Measurements from ENCODE around the gene KCNK3. TPM values are rescaled to one million over a fixed set of nuclear protein-coding genes. Genes with fewer than 3 reads are reported as not detected.

The KCNK3 gene
- polyA plus RNA-seq, 1 donor (not counting 4 experiments of a cell fraction or from before 2014, with no cell fraction given) = not detected

DNA sequence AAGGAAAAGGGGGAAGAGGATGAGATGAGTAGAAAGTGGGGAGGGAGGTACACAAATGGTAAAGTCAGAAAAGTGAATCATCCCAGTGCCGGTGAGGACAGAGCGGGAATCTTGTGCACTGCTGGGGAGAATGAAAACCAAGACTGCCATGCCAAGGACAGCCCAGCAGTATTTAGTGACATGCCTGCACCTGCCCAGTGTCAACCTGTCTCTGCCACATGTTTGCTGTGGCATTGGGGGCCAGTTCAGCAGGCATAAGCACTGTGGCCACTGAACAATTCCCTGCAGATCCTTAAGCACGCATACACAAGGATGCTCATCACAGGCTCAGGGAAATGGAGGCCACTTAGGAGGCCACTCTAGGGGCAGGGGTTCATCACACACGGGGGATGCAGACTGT is 5.2 kb upstream of the KCNK3 start:
- no peaks in the 10 kb centered on the region for H3K79me2 ChIP-seq (ENCODE audit: control insufficient read depth, insufficient read depth, low read length)
- H3K9me1 ChIP-seq (ENCODE audit: control insufficient read depth, extremely low read depth, insufficient read depth, low read length) = no peaks in the 10 kb centered on the region
- H3K4me3 ChIP-seq (ENCODE audit: control insufficient read depth in 2 of 3, extremely low read depth in 1 of 3, insufficient read depth in 2 of 3, low read depth in 1 of 3, low read length in 3 of 3) = no peak overlapping the region
- H3K4me1 ChIP-seq (ENCODE audit: control insufficient read depth, extremely low read depth, insufficient read depth, low read length) = no peaks in the 10 kb centered on the region
- FAIRE-seq (no peak), DNase-seq (ENCODE audit: low read depth, low spot score) (no peak)
- H2AFZ ChIP-seq (ENCODE audit: control insufficient read depth, low read length) = no peak overlapping the region
- peak; percentile 20 for TF ChIP-seq EZH2 (IDR thresholded peaks at IDR 0.05; ENCODE audit: low read length)
- TF ChIP-seq, protein P1, sequence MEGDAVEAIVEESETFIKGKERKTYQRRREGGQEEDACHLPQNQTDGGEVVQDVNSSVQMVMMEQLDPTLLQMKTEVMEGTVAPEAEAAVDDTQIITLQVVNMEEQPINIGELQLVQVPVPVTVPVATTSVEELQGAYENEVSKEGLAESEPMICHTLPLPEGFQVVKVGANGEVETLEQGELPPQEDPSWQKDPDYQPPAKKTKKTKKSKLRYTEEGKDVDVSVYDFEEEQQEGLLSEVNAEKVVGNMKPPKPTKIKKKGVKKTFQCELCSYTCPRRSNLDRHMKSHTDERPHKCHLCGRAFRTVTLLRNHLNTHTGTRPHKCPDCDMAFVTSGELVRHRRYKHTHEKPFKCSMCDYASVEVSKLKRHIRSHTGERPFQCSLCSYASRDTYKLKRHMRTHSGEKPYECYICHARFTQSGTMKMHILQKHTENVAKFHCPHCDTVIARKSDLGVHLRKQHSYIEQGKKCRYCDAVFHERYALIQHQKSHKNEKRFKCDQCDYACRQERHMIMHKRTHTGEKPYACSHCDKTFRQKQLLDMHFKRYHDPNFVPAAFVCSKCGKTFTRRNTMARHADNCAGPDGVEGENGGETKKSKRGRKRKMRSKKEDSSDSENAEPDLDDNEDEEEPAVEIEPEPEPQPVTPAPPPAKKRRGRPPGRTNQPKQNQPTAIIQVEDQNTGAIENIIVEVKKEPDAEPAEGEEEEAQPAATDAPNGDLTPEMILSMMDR (optimal IDR thresholded peaks at IDR 0.05 in 1 of 3, IDR thresholded peaks at IDR 0.05 in 1 of 3, conservative IDR thresholded peaks at IDR 0.05 in 1 of 3; ENCODE audit: extremely low read depth in 1 of 3, insufficient read depth in 2 of 3, low read length in 3 of 3) = no peak
- no peak overlapping the region for H3K27ac ChIP-seq (ENCODE audit: control insufficient read depth, insufficient read depth, low read length)
- no peaks in the 10 kb centered on the region for H3K9me3 ChIP-seq (ENCODE audit: control insufficient read depth, low read depth, low read length)
- dilution Hi-C loops (cut with MboI; ENCODE audit: extremely low pct_ligation_motif_present, low sequenced_read_pairs) = no loop called here
- no peaks in the 10 kb centered on the region for H3K36me3 ChIP-seq (ENCODE audit: control insufficient read depth in 2 of 2, extremely low read depth in 1 of 2, insufficient read depth in 2 of 2, low read length in 2 of 2)
- H4K20me1 ChIP-seq (ENCODE audit: control insufficient read depth, extremely low read depth, insufficient read depth, low read length) = no peaks in the 10 kb centered on the region
- no peak overlapping the region for H3K4me2 ChIP-seq (ENCODE audit: control insufficient read depth, extremely low read depth, insufficient read depth, low read depth, low read length)
- peaks cover 80% of the 10 kb centered on the region for H3K27me3 ChIP-seq (ENCODE audit: control insufficient read depth, extremely low read depth, insufficient read depth, low read length)
- no peak overlapping the region for H3K9ac ChIP-seq (ENCODE audit: control insufficient read depth, extremely low read depth, insufficient read depth, low read length)

DNA sequence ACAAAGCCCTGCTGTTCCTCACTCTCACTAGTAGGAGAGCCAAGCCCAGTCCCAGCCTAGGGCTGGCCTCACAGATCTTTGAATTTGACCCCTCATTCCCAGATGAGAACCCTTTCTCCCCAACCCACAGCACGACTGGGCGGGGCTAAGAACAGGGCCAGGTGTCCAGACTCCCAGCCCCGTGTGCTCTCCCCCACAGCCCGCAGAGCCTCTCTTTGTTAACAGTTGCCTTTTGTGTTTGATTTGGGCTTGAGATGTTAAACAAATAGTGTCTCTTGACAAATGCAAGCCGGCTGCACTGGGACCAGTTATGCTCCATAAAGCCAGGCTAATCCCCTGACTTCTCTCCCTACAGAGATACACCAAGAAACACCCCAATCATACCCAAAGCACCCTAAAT is 4.7 kb upstream of the KCNK3 start:
- Histone ChIP-seq H3K9me1 (ENCODE audit: control insufficient read depth, extremely low read depth, insufficient read depth, low read length) (no peaks in the 10 kb centered on the region), H3K27me3 (ENCODE audit: control insufficient read depth, extremely low read depth, insufficient read depth, low read length) (peaks cover 80% of the 10 kb centered on the region), H4K20me1 (ENCODE audit: control insufficient read depth, extremely low read depth, insufficient read depth, low read length) (no peaks in the 10 kb centered on the region), H3K4me3 (ENCODE audit: control insufficient read depth in 2 of 3, extremely low read depth in 1 of 3, insufficient read depth in 2 of 3, low read depth in 1 of 3, low read length in 3 of 3) (no peak overlapping the region), H3K9me3 (ENCODE audit: control insufficient read depth, low read depth, low read length) (no peaks in the 10 kb centered on the region), H3K4me1 (ENCODE audit: control insufficient read depth, extremely low read depth, insufficient read depth, low read length) (no peaks in the 10 kb centered on the region), H3K36me3 (ENCODE audit: control insufficient read depth in 2 of 2, extremely low read depth in 1 of 2, insufficient read depth in 2 of 2, low read length in 2 of 2) (no peaks in the 10 kb centered on the region), H3K79me2 (ENCODE audit: control insufficient read depth, insufficient read depth, low read length) (no peaks in the 10 kb centered on the region), H3K9ac (ENCODE audit: control insufficient read depth, extremely low read depth, insufficient read depth, low read length) (no peak overlapping the region), H3K27ac (ENCODE audit: control insufficient read depth, insufficient read depth, low read length) (no peak overlapping the region), H3K4me2 (ENCODE audit: control insufficient read depth, extremely low read depth, insufficient read depth, low read depth, low read length) (no peak overlapping the region), H2AFZ (ENCODE audit: control insufficient read depth, low read length) (no peak overlapping the region)
- no peak for FAIRE-seq
- dilution Hi-C loops (cut with MboI; ENCODE audit: extremely low pct_ligation_motif_present, low sequenced_read_pairs) = no loop called here
- TF ChIP-seq, protein P1 (optimal IDR thresholded peaks at IDR 0.05 in 1 of 3, IDR thresholded peaks at IDR 0.05 in 1 of 3, conservative IDR thresholded peaks at IDR 0.05 in 1 of 3; ENCODE audit: extremely low read depth in 1 of 3, insufficient read depth in 2 of 3, low read length in 3 of 3) = no peak
- TF ChIP-seq EZH2 (IDR thresholded peaks at IDR 0.05; ENCODE audit: low read length) = no peak
- DNase-seq (ENCODE audit: low read depth, low spot score) = no peak
